SK-N-MC (cell line): Measurements from ENCODE around the gene NOP9.

Experiments used
- EZH2 ChIP-seq: fragments of 200-600 bp; sonication (generic); IDR thresholded peaks from one replicate; pipeline ENCODE4 v1.6.1; 2017; ENCODE audit warnings: antibody characterized with exemption
- POLR2AphosphoS5 ChIP-seq: IDR thresholded peaks from 2 replicates; pipeline ENCODE4 v1.6.1; 2012; ENCODE audit warnings: mild to moderate bottlenecking, low read depth, low read length, borderline replicate concordance

DNA sequence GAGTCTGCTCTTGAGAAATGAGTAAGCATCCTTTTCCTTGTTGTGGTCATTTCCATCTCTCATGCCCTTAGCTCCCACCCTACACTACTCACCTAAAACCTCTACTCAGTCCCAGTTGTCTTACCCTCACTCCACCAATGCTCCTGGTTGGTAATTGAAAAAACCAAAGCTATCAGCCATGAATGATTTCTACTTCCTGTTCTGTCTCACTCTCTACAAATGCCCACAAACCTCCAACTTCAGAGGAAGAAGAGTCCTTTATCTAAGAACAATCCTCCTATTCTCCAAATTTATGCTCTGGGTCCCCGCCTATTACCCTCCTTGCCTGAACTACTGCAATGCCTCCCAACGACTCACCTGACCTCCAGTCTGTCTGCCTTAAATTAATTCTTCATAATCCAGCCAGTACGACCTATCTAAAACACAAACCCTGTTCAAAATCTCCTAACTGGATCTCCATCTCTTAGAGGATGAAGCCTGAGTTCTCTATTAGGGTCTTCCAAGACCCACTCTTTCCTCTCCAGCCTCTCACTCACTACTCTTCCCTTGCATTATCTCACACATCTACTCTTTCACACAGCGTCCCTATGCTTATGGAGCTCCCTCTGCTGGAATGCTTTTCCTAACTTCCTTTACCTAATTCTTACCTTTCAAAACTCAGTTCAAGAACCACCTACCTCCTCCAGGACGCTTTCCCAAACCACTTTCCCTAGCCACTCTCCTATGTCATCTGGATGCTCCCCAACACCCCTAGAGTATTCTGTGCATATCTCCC, 2.3 kb upstream of the NOP9 start:
- TF ChIP-seq POLR2AphosphoS5, result no peak
- TF ChIP-seq EZH2, result no peak
